A673 (cell line): ENCODE results near the gene SUPT3H.

Source experiments
- EZH2 ChIP-seq: fragments of 200-600 bp; sonication (generic); IDR thresholded peaks from 2 replicates; pipeline ENCODE4 v1.6.1; 2017; ENCODE audit warnings: borderline replicate concordance, low read depth, mild to moderate bottlenecking, mixed read lengths, antibody characterized with exemption, low read length; ENCODE audit not compliant: poor library complexity, severe bottlenecking
- TF ChIP-seq, protein P1 (sequence below): fragments of 300-800, 200-600 bp; sonication (generic); conservative IDR thresholded peaks from 2 replicates; pipeline ENCODE4 v1.5.1; 2017; ENCODE audit warnings: low read depth, mild to moderate bottlenecking, antibody characterized with exemption, low read length, moderate library complexity, mixed read lengths

DNA sequence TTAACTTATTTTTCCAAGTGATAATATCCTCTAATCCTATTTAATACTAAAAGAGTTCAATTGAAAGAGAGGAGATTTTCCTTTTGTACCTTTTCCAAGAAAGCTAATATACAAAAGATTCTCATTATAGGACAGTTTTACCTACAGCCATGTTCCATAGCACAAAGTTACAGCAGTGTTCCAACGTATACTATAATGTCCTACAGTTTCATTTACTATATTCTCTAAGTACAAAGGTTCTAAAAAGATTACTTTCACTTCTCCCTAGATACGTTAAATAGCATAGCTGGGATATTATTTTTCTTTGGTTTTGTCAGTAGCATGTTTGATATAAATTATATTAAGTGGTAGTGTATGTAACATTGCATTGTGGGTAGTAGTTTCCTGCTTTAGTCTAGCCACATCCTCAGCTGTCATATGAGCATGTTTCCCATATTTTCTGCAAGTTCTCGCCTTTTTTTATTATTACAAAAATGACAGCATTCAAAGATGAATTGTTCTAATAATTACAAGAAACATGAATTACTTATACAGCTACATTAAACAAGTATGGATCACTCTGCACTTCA lies 54.0 kb downstream of the SUPT3H start:
- TF ChIP-seq, protein P1, sequence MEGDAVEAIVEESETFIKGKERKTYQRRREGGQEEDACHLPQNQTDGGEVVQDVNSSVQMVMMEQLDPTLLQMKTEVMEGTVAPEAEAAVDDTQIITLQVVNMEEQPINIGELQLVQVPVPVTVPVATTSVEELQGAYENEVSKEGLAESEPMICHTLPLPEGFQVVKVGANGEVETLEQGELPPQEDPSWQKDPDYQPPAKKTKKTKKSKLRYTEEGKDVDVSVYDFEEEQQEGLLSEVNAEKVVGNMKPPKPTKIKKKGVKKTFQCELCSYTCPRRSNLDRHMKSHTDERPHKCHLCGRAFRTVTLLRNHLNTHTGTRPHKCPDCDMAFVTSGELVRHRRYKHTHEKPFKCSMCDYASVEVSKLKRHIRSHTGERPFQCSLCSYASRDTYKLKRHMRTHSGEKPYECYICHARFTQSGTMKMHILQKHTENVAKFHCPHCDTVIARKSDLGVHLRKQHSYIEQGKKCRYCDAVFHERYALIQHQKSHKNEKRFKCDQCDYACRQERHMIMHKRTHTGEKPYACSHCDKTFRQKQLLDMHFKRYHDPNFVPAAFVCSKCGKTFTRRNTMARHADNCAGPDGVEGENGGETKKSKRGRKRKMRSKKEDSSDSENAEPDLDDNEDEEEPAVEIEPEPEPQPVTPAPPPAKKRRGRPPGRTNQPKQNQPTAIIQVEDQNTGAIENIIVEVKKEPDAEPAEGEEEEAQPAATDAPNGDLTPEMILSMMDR = no peak
- no peak for TF ChIP-seq EZH2
